Upper lobe of right lung (tissue), 1 donor: ENCODE data around the gene FBXO7. TPM values are rescaled to one million over a fixed set of nuclear protein-coding genes. Genes with fewer than 3 reads are reported as not detected.
A peak's percentile ranks its signal among the peaks of the same experiment; 100 is the strongest.

Experiments used
- ATAC-seq: fragments of 200-7000 bp; cut with Tn5 transposase; one replicate; pipeline ENCODE4 v1.9.1; 2020; ENCODE audit warnings: mild to moderate bottlenecking, moderate library complexity
- DNase-seq: peaks from one replicate; pipeline ENCODE4 v3.0.0-alpha.2; 2020
- H3K27ac ChIP-seq: fragments of 200-600 bp; one replicate; pipeline ENCODE4 v1.8.0; 2022
- H3K27me3 ChIP-seq: fragments of 200-600 bp; one replicate; pipeline ENCODE4 v1.8.0; 2022; ENCODE audit warnings: mild to moderate bottlenecking
- H3K36me3 ChIP-seq: fragments of 200-600 bp; one replicate; pipeline ENCODE4 v1.8.0; 2022
- H3K4me1 ChIP-seq: fragments of 200-600 bp; one replicate; pipeline ENCODE4 v1.8.0; 2022
- H3K4me3 ChIP-seq: fragments of 200-600 bp; one replicate; pipeline ENCODE4 v1.8.0; 2022; ENCODE audit warnings: mild to moderate bottlenecking
- H3K9me3 ChIP-seq: fragments of 200-600 bp; one replicate; pipeline ENCODE4 v1.8.0; 2022
- intact Hi-C: fragments of 100-400 bp; cut with DNase I; formaldehyde crosslinking; loops from one replicate; pipeline ENCODE4 v1.11.0; 2022
- total RNA-seq: library from RNA; stranded (reverse); fragmentation: NEBNext Ultra II Directional; extraction: Animal tissue kit (Norgen Biotek cat#: 25700); gene quantifications from one replicate; pipeline ENCODE4 v1.2.1, GENCODE V29; 2021
- TF ChIP-seq, protein P1 (sequence below): fragments of 200-600 bp; IDR thresholded peaks from one replicate; pipeline ENCODE4 v1.8.0; 2022; ENCODE audit warnings: antibody characterized with exemption
- donor health status: DM: no; HTN: yes; CAD: no; lungs with severe emphysema.

The FBXO7 gene
- total RNA-seq, 1 donor from 2014 or later = 96.4 TPM

DNA sequence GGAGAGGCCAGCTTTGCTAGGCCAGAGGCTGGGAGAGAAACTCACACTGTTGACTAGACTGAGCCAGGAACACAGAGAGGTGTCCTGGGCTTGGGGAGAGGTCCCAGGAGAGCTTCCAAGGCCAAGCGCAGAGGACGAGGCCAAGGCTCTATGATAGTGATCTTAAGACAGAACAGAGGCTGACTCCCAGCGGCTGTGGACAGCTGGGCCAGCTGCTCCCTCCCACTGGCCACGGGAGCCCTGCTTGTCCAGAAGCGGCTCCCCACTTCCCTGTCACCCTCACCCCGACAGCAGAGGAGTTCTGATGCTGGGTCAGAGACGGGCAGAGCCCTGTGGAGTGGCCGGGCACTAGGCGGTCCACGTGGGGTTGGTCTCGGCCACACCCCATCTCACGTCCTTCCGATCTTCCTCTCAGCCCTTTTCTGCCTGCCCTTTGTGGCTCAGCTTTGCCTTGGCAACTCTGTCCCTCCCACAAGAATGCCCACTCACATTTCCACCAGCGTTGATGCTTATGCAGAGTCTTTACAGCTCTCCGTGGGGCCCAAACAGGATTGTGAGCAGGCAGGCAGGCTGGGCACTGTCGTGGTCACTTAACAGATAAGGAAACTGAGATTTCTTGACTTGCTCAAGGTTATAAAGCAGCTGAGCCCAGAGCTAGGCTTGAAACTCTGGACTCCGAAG lies 68.2 kb downstream of the FBXO7 start:
- ATAC-seq = peak; percentile 55
- Histone ChIP-seq H3K9me3 (no peaks in the 10 kb centered on the region), H3K4me3 (no peak overlapping the region), H3K4me1 (peaks cover 32% of the 10 kb centered on the region), H3K36me3 (no peaks in the 10 kb centered on the region), H3K27ac (peak overlapping the region; percentile 79), H3K27me3 (no peaks in the 10 kb centered on the region)
- intact Hi-C loops = no loop called here
- TF ChIP-seq, protein P1, sequence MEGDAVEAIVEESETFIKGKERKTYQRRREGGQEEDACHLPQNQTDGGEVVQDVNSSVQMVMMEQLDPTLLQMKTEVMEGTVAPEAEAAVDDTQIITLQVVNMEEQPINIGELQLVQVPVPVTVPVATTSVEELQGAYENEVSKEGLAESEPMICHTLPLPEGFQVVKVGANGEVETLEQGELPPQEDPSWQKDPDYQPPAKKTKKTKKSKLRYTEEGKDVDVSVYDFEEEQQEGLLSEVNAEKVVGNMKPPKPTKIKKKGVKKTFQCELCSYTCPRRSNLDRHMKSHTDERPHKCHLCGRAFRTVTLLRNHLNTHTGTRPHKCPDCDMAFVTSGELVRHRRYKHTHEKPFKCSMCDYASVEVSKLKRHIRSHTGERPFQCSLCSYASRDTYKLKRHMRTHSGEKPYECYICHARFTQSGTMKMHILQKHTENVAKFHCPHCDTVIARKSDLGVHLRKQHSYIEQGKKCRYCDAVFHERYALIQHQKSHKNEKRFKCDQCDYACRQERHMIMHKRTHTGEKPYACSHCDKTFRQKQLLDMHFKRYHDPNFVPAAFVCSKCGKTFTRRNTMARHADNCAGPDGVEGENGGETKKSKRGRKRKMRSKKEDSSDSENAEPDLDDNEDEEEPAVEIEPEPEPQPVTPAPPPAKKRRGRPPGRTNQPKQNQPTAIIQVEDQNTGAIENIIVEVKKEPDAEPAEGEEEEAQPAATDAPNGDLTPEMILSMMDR = no peak
- DNase-seq = peak; percentile 67

DNA sequence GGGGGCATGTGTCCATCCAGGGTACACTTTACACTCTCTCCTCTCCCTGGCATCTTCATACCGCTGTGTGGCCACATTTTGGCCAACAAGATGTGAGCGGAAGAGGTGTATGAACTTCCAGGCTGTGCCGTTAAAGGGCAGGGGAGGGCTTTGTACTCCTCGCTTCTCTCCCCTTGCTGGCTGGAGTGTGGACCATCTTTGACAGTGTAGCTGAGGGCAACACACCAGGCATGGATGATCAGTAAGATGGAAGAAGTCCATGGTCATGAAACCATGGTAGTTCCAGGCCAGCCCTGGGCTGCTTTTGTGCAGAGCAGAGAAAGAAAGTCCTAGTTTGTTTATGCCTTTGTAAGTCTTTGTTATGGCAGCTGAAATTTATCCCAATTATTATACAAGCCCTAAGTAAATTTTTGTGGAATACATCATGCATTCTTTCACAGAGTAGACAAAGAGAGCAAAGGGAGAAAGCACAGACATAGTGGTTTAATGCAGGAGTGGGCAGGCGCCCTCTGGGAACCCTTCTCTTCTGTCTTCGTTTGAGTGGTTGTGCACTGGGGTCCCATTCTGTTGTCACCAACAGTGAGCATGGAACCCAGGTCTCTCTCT lies 70.4 kb downstream of the FBXO7 start:
- ATAC-seq = no peak
- H3K4me1 ChIP-seq = peaks cover 31% of the 10 kb centered on the region
- peak overlapping the region; percentile 71 for H3K27ac ChIP-seq
- no peaks in the 10 kb centered on the region for H3K36me3 ChIP-seq
- H3K4me3 ChIP-seq = no peak overlapping the region
- intact Hi-C loops = no loop called here
- DNase-seq = no peak
- no peaks in the 10 kb centered on the region for H3K9me3 ChIP-seq
- TF ChIP-seq, protein P1 = no peak
- no peaks in the 10 kb centered on the region for H3K27me3 ChIP-seq

DNA sequence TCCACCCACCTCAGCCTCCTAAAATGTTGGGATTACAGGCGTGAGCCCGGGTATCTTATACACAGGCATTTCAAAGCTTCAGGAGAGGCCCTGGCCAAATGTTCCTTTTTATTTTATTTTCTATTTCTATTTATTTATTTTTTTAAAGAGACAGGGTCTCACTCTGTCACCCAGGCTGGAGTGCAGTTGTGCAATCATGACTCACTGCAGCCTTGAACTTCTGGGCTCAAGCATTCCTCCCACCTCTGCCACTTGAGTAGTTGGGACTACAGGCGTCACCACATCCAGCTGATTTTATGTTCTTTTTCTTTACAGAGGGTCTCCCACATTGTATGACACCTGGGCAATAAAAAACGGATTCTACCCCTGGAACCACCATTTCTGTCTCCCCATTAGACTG lies 71.2 kb downstream of the FBXO7 start:
- Histone ChIP-seq H3K36me3 (no peaks in the 10 kb centered on the region), H3K4me3 (no peak overlapping the region), H3K4me1 (peaks cover 24% of the 10 kb centered on the region), H3K27ac (peak overlapping the region; percentile 71), H3K9me3 (no peaks in the 10 kb centered on the region), H3K27me3 (no peaks in the 10 kb centered on the region)
- no peak for DNase-seq
- intact Hi-C loops = no loop called here
- no peak for ATAC-seq
- TF ChIP-seq, protein P1 = no peak

DNA sequence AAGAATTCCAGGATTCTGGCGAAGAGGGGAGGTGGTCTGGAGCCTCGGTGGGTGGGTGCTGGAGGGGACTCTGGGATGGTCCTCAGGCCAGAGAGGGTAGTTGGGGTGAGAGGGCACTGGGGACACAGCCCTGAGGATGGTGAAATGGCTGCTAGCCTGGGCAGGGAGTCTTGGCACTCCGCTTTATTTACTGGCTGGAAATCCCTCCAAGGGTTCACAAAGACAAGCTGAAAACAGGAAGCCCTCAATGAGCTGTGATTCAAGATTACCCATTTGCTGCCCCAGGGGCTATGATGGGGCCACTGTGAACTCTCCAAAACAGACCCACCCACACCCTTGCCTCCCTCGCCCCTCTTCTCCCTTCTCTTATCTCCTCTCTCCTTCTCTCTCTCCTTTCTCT lies 71.9 kb downstream of the FBXO7 start:
- no peaks in the 10 kb centered on the region for H3K36me3 ChIP-seq
- TF ChIP-seq, protein P1 = no peak
- H3K27me3 ChIP-seq = no peaks in the 10 kb centered on the region
- ATAC-seq = peak; percentile 39
- peak overlapping the region; percentile 71 for H3K27ac ChIP-seq
- H3K4me1 ChIP-seq = peaks cover 18% of the 10 kb centered on the region
- H3K9me3 ChIP-seq = no peaks in the 10 kb centered on the region
- intact Hi-C loops = no loop called here
- DNase-seq = no peak
- H3K4me3 ChIP-seq = no peak overlapping the region

DNA sequence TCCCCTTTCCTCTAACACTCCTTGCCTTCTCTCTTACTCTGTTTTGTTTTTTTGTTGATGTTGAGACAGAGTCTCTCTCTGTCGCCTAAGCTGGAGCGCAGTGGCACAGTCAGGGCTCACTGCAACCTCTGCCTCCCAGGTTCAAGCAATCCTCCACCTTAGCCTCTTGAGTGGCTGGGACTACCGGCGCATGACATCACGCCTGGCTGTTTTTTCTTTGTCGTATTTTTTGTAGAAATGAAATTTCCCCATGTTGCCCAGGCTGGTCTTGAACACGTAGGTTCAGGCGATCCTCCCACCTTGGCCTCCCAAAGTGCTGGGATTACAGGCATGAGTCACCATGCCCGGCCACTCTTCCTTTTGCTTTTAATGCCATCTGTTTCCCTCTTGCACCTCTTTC lies 72.3 kb downstream of the FBXO7 start:
- DNase-seq = no peak
- TF ChIP-seq, protein P1 = no peak
- peaks cover 14% of the 10 kb centered on the region for H3K4me1 ChIP-seq

More for the DNA sequence above, 72.3 kb downstream of the FBXO7 start:
- no peak for ATAC-seq
- Histone ChIP-seq H3K36me3 (no peaks in the 10 kb centered on the region), H3K27me3 (no peaks in the 10 kb centered on the region), H3K9me3 (no peaks in the 10 kb centered on the region), H3K27ac (peak overlapping the region; percentile 71), H3K4me3 (no peak overlapping the region)
- intact Hi-C loops = no loop called here
